SK-N-SH treated with all-trans-retinoic acid at 6 μM for 48 hours (cell line): Measurements from ENCODE around the gene DDX42.

Experiments
- ATAC-seq: fragments of 200-7000 bp; cut with Tn5 transposase; 3 replicates; pipeline ENCODE4 v1.9.1; 2020; ENCODE audit warnings: mild to moderate bottlenecking, moderate library complexity
- ARNTL ChIP-seq: fragments of 450-650 bp; formaldehyde crosslinking; IDR thresholded peaks from 2 replicates; pipeline ENCODE4 v1.5.0; 2020; ENCODE audit warnings: low read depth, mild to moderate bottlenecking, moderate library complexity, borderline replicate concordance
- BACH2 ChIP-seq: fragments of 250-450 bp; sonication (Bioruptor Pico); IDR thresholded peaks from 2 replicates; pipeline ENCODE4 v1.9.0; 2021; ENCODE audit warnings: mild to moderate bottlenecking, borderline replicate concordance
- CREB5 ChIP-seq: fragments of 250-450 bp; sonication (Bioruptor Pico); IDR thresholded peaks from 2 replicates; pipeline ENCODE4 v1.5.1; 2020; ENCODE audit warnings: low read depth, mild to moderate bottlenecking, moderate library complexity
- CSDC2 ChIP-seq: fragments of 250-450 bp; sonication (Bioruptor Pico); IDR thresholded peaks from 2 replicates; pipeline ENCODE4 v1.5.0; 2020; ENCODE audit warnings: mild to moderate bottlenecking, moderate library complexity
- ESRRG ChIP-seq: fragments of 250-450 bp; sonication (Bioruptor Pico); IDR thresholded peaks from 2 replicates; pipeline ENCODE4 v1.6.1; 2021; ENCODE audit warnings: mild to moderate bottlenecking
- GLIS3 ChIP-seq: fragments of 250-450 bp; sonication (Bioruptor Pico); IDR thresholded peaks from 2 replicates; pipeline ENCODE4 v1.5.0; 2020; ENCODE audit warnings: mild to moderate bottlenecking, moderate library complexity
- ISL1 ChIP-seq: fragments of 250-450 bp; sonication (Bioruptor Pico); IDR thresholded peaks from 2 replicates; pipeline ENCODE4 v2.1.2; 2022; ENCODE audit warnings: mild to moderate bottlenecking, moderate library complexity
- OSR1 ChIP-seq: fragments of 250-450 bp; sonication (Bioruptor Pico); IDR thresholded peaks from 2 replicates; pipeline ENCODE4 v1.8.0; 2022; ENCODE audit warnings: moderate library complexity, mild to moderate bottlenecking, inconsistent platforms
- POU6F1 ChIP-seq: fragments of 250-450 bp; sonication (Bioruptor Pico); IDR thresholded peaks from 2 replicates; pipeline ENCODE4 v1.8.0; 2021; ENCODE audit warnings: low read depth, mild to moderate bottlenecking, moderate library complexity, borderline replicate concordance
- PPARA ChIP-seq: fragments of 250-450 bp; sonication (Bioruptor Pico); IDR thresholded peaks from 2 replicates; pipeline ENCODE4 v1.5.0; 2020; ENCODE audit warnings: mild to moderate bottlenecking, borderline replicate concordance
- RARB ChIP-seq: fragments of 250-450 bp; sonication (Bioruptor Pico); IDR thresholded peaks from 2 replicates; pipeline ENCODE4 v1.8.0; 2021; ENCODE audit warnings: mild to moderate bottlenecking, moderate library complexity
- SNAI2 ChIP-seq: fragments of 250-450 bp; sonication (Bioruptor Pico); IDR thresholded peaks from 2 replicates; pipeline ENCODE4 v1.5.0; 2020; ENCODE audit warnings: mild to moderate bottlenecking, moderate library complexity
- TCF4 ChIP-seq: fragments of 250-450 bp; sonication (Bioruptor Pico); IDR thresholded peaks from 2 replicates; pipeline ENCODE4 v1.8.0; 2021; ENCODE audit warnings: mild to moderate bottlenecking, moderate library complexity, borderline replicate concordance
- TOX ChIP-seq: fragments of 250-450 bp; sonication (Bioruptor Pico); IDR thresholded peaks from 2 replicates; pipeline ENCODE4 v1.8.0; 2021; ENCODE audit warnings: mild to moderate bottlenecking, moderate library complexity, borderline replicate concordance
- ZC3H10 ChIP-seq: fragments of 250-450 bp; sonication (Bioruptor Pico); IDR thresholded peaks from 2 replicates; pipeline ENCODE4 v1.5.1; 2021; ENCODE audit warnings: mild to moderate bottlenecking, moderate library complexity
- ZFP30 ChIP-seq: fragments of 450-650 bp; formaldehyde crosslinking; IDR thresholded peaks from 2 replicates; pipeline ENCODE4 v1.5.0; 2022; ENCODE audit warnings: mild to moderate bottlenecking, moderate library complexity
- ZNF565 ChIP-seq: fragments of 450-650 bp; formaldehyde crosslinking; conservative IDR thresholded peaks from 2 replicates; pipeline ENCODE4 v1.5.0; 2020; ENCODE audit warnings: low read depth, mild to moderate bottlenecking, moderate library complexity
- ZNF70 ChIP-seq: fragments of 450-650 bp; formaldehyde crosslinking; IDR thresholded peaks from 2 replicates; pipeline ENCODE4 v1.5.0; 2020; ENCODE audit warnings: mild to moderate bottlenecking, moderate library complexity
- ZNF8 ChIP-seq: fragments of 450-650 bp; formaldehyde crosslinking; IDR thresholded peaks from 2 replicates; pipeline ENCODE4 v1.5.0; 2020; ENCODE audit warnings: mild to moderate bottlenecking, moderate library complexity
- TF ChIP-seq, protein P1 (sequence below): fragments of 250-450 bp; sonication (Bioruptor Pico); IDR thresholded peaks from 2 replicates; pipeline ENCODE4 v1.5.1; 2021; ENCODE audit warnings: mild to moderate bottlenecking, moderate library complexity
- TF ChIP-seq, protein P2 (sequence below): fragments of 250-450 bp; sonication (Bioruptor Pico); IDR thresholded peaks from 2 replicates; pipeline ENCODE4 v1.8.0; 2020; ENCODE audit warnings: mild to moderate bottlenecking, moderate library complexity, borderline replicate concordance

Gene DDX42

GRCh38 chr17:63764716-63765115, 9.3 kb upstream of the DDX42 start:
- no peak for ATAC-seq
- TF ChIP-seq TCF4 (CRISPR knock-in tag) = no peak
- TF ChIP-seq ZFP30 (CRISPR knock-in tag) = no peak
- TF ChIP-seq, protein P1, sequence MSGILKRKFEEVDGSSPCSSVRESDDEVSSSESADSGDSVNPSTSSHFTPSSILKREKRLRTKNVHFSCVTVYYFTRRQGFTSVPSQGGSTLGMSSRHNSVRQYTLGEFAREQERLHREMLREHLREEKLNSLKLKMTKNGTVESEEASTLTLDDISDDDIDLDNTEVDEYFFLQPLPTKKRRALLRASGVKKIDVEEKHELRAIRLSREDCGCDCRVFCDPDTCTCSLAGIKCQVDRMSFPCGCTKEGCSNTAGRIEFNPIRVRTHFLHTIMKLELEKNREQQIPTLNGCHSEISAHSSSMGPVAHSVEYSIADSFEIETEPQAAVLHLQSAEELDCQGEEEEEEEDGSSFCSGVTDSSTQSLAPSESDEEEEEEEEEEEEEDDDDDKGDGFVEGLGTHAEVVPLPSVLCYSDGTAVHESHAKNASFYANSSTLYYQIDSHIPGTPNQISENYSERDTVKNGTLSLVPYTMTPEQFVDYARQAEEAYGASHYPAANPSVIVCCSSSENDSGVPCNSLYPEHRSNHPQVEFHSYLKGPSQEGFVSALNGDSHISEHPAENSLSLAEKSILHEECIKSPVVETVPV (CRISPR knock-in tag) = no peak
- no peak for TF ChIP-seq PPARA
- TF ChIP-seq SNAI2 (CRISPR knock-in tag) = no peak
- TF ChIP-seq, all 23 proteins: peak for 0

- TF ChIP-seq SNAI2 (CRISPR knock-in tag) = no peak
- TF ChIP-seq, protein P2, sequence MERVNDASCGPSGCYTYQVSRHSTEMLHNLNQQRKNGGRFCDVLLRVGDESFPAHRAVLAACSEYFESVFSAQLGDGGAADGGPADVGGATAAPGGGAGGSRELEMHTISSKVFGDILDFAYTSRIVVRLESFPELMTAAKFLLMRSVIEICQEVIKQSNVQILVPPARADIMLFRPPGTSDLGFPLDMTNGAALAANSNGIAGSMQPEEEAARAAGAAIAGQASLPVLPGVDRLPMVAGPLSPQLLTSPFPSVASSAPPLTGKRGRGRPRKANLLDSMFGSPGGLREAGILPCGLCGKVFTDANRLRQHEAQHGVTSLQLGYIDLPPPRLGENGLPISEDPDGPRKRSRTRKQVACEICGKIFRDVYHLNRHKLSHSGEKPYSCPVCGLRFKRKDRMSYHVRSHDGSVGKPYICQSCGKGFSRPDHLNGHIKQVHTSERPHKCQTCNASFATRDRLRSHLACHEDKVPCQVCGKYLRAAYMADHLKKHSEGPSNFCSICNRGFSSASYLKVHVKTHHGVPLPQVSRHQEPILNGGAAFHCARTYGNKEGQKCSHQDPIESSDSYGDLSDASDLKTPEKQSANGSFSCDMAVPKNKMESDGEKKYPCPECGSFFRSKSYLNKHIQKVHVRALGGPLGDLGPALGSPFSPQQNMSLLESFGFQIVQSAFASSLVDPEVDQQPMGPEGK (CRISPR knock-in tag) = no peak
- TF ChIP-seq POU6F1 (CRISPR knock-in tag) = no peak
- TF ChIP-seq OSR1 (CRISPR knock-in tag) = no peak
- no peak for TF ChIP-seq TOX (CRISPR knock-in tag)
- no peak for TF ChIP-seq ZNF70 (CRISPR knock-in tag)
- no peak for TF ChIP-seq ESRRG (CRISPR knock-in tag)
- no peak for ATAC-seq
Measured at GRCh38 chr17:63766754-63767153, 7.2 kb upstream of the DDX42 start.

- no peak for ATAC-seq
- TF ChIP-seq ZNF565 (CRISPR knock-in tag) = no peak
- TF ChIP-seq ARNTL = no peak
- TF ChIP-seq ZNF8 (CRISPR knock-in tag) = no peak
- no peak for TF ChIP-seq ZFP30 (CRISPR knock-in tag)
- no peak for TF ChIP-seq ESRRG (CRISPR knock-in tag)
- TF ChIP-seq CREB5 (CRISPR knock-in tag) = no peak
- TF ChIP-seq, protein P2 (CRISPR knock-in tag) = no peak
- no peak for TF ChIP-seq BACH2 (CRISPR knock-in tag)
- no peak for TF ChIP-seq GLIS3 (CRISPR knock-in tag)
- no peak for TF ChIP-seq RARB
- no peak for TF ChIP-seq SNAI2 (CRISPR knock-in tag)
- TF ChIP-seq ZC3H10 (CRISPR knock-in tag) = no peak
- no peak for TF ChIP-seq CSDC2 (CRISPR knock-in tag)
- TF ChIP-seq, all 23 proteins: peak for 0
Measured at GRCh38 chr17:63768433-63768832, 5.5 kb upstream of the DDX42 start.

DNA sequence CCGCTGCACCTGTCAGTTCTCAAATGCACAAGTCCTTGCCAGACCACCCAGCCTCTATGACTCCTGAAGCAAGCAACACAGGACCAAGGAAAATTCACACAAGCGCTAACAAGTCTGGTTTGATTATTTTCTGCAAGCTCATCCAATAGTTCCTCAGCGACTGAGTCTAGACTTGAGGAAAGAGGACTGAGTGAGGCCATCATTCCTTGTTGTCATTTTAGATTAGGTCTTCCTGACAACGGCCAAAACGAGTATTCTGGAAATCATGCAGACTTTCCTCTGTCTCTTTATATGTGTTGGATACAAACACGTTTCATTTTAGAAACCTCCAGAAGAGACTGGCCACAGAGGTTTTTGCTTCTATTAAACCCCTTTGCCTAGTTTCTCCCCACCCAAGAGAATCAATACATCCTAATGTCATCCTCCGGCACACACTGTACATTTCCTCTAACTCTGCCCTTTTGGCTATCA, 1.1 kb upstream of the DDX42 start:
- ATAC-seq = peak; percentile 1
- TF ChIP-seq ZC3H10 (CRISPR knock-in tag) = no peak
- no peak for TF ChIP-seq ISL1 (CRISPR knock-in tag)
- TF ChIP-seq CSDC2 (CRISPR knock-in tag) = no peak
- TF ChIP-seq GLIS3 (CRISPR knock-in tag) = no peak
- TF ChIP-seq OSR1 (CRISPR knock-in tag) = no peak
- TF ChIP-seq PPARA = no peak
- TF ChIP-seq ZNF70 (CRISPR knock-in tag) = no peak
- TF ChIP-seq, all 23 proteins: peak for 0
